Measurements from ENCODE around the gene OOSP2.

GRCh38 chr11:60069450-60069849, 29.2 kb downstream of the OOSP2 start:
- TF ChIP-seq, protein P1, sequence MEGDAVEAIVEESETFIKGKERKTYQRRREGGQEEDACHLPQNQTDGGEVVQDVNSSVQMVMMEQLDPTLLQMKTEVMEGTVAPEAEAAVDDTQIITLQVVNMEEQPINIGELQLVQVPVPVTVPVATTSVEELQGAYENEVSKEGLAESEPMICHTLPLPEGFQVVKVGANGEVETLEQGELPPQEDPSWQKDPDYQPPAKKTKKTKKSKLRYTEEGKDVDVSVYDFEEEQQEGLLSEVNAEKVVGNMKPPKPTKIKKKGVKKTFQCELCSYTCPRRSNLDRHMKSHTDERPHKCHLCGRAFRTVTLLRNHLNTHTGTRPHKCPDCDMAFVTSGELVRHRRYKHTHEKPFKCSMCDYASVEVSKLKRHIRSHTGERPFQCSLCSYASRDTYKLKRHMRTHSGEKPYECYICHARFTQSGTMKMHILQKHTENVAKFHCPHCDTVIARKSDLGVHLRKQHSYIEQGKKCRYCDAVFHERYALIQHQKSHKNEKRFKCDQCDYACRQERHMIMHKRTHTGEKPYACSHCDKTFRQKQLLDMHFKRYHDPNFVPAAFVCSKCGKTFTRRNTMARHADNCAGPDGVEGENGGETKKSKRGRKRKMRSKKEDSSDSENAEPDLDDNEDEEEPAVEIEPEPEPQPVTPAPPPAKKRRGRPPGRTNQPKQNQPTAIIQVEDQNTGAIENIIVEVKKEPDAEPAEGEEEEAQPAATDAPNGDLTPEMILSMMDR (IDR thresholded peaks at IDR 0.05) = no peak
- no peak for TF ChIP-seq SIN3A (IDR thresholded peaks at IDR 0.05; ENCODE audit: borderline replicate concordance, insufficient read depth, low read depth, low read length)
- no peak for TF ChIP-seq REST (IDR thresholded peaks at IDR 0.05; ENCODE audit: insufficient read depth in 1 of 2, low read depth in 2 of 2, low read length in 1 of 2)
- TF ChIP-seq POLR2AphosphoS5 (IDR thresholded peaks at IDR 0.05; ENCODE audit: low read depth, low read length) = no peak

All from Panc1 (cell line).